ENCODE results near the gene CATSPERD.

CATSPERD gene

GRCh38 chr19:5785423-5785822 lies 65.0 kb downstream of the CATSPERD start:
- no peak for DNase-seq (ENCODE audit: low spot score)

- DNase-seq (ENCODE audit: low spot score): no peak
These were observed 66.4 kb downstream of the CATSPERD start for GRCh38 chr19:5786593-5787408.

- DNase-seq (ENCODE audit: low spot score): no peak
These were observed 67.2 kb downstream of the CATSPERD start for GRCh38 chr19:5787409-5788182.

- no peak for DNase-seq (ENCODE audit: low spot score)
These were observed 68.0 kb downstream of the CATSPERD start for GRCh38 chr19:5788422-5788821.

- DNase-seq (ENCODE audit: low spot score): no peak
These were observed 68.9 kb downstream of the CATSPERD start for GRCh38 chr19:5789351-5789761.

GRCh38 chr19:5789886-5790558 lies 69.6 kb downstream of the CATSPERD start:
- DNase-seq (ENCODE audit: low spot score): no peak

GRCh38 chr19:5790559-5791520 lies 70.4 kb downstream of the CATSPERD start, which contains the start of gene DUS3L:
DUS3L (minus strand) TSS chr19:5791163; CDS start chr19:5791141, 22 bp downstream.
- peak; percentile 96 for DNase-seq (ENCODE audit: low spot score)

GRCh38 chr19:5792224-5792623 lies 71.8 kb downstream of the CATSPERD start:
- no peak for DNase-seq (ENCODE audit: low spot score)

GRCh38 chr19:5793188-5793587 lies 72.8 kb downstream of the CATSPERD start:
- no peak for DNase-seq (ENCODE audit: low spot score)

GRCh38 chr19:5795382-5795919 lies 75.0 kb downstream of the CATSPERD start:
- no peak for DNase-seq (ENCODE audit: low spot score)

GRCh38 chr19:5798244-5798643 lies 77.8 kb downstream of the CATSPERD start:
- DNase-seq (ENCODE audit: low spot score): no peak

GRCh38 chr19:5799247-5800241 lies 79.1 kb downstream of the CATSPERD start:
- DNase-seq (ENCODE audit: low spot score): no peak

- peak; percentile 60 for DNase-seq (ENCODE audit: low spot score)
These were observed 80.2 kb downstream of the CATSPERD start for GRCh38 chr19:5800361-5801270.

- DNase-seq (ENCODE audit: low spot score): peak; percentile 73
These were observed 81.6 kb downstream of the CATSPERD start for GRCh38 chr19:5801796-5802619.

GRCh38 chr19:5803441-5803751 lies 83.0 kb downstream of the CATSPERD start:
- no peak for DNase-seq (ENCODE audit: low spot score)

GRCh38 chr19:5803752-5804515 lies 83.5 kb downstream of the CATSPERD start:
- peak; percentile 95 for DNase-seq (ENCODE audit: low spot score)
